ENCODE results near the gene NFATC4. TPM values are rescaled to one million over a fixed set of nuclear protein-coding genes. Genes with fewer than 3 reads are reported as not detected.

Gene NFATC4
- total RNA-seq, 2 donors from 2014 or later: 12.5 to 13.4 TPM

DNA sequence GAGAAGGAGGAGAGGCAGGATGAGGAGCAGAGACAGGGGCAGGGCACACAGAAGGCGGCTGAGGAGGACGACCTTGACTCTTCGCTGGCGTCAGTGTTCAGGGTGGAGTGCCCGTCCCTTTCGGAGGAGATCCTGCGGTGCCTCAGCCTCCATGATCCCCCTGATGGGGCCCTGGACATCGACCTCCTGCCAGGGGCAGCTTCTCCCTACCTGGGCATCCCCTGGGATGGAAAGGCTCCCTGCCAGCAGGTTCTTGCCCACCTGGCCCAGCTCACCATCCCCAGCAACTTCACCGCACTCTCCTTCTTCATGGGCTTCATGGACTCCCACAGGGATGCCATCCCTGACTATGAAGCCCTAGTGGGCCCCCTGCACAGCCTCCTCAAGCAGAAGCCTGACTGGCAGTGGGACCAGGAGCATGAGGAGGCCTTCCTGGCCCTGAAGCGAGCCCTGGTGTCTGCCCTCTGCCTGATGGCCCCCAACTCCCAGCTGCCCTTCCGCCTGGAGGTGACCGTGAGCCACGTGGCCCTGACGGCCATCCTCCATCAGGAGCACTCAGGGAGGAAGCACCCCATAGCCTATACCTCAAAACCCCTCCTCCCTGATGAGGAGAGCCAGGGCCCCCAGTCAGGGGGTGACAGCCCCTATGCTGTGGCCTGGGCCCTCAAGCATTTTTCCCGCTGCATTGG lies 46.9 kb downstream of the NFATC4 start:
- no peak overlapping the region for H3K4me3 ChIP-seq
- H3K4me1 ChIP-seq: peaks cover 0 to 6% of the 10 kb centered on the region in 2 donors
- peaks cover 6% of the 10 kb centered on the region for H3K36me3 ChIP-seq
- no peak overlapping the region for H3K27ac ChIP-seq
- H3K27me3 ChIP-seq: no peaks in the 10 kb centered on the region
- H3K9me3 ChIP-seq: no peaks in the 10 kb centered on the region
- TF ChIP-seq, protein P1, sequence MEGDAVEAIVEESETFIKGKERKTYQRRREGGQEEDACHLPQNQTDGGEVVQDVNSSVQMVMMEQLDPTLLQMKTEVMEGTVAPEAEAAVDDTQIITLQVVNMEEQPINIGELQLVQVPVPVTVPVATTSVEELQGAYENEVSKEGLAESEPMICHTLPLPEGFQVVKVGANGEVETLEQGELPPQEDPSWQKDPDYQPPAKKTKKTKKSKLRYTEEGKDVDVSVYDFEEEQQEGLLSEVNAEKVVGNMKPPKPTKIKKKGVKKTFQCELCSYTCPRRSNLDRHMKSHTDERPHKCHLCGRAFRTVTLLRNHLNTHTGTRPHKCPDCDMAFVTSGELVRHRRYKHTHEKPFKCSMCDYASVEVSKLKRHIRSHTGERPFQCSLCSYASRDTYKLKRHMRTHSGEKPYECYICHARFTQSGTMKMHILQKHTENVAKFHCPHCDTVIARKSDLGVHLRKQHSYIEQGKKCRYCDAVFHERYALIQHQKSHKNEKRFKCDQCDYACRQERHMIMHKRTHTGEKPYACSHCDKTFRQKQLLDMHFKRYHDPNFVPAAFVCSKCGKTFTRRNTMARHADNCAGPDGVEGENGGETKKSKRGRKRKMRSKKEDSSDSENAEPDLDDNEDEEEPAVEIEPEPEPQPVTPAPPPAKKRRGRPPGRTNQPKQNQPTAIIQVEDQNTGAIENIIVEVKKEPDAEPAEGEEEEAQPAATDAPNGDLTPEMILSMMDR (IDR thresholded peaks at IDR 0.05): no peak
- no peak for DNase-seq (ENCODE audit: low spot score)

DNA sequence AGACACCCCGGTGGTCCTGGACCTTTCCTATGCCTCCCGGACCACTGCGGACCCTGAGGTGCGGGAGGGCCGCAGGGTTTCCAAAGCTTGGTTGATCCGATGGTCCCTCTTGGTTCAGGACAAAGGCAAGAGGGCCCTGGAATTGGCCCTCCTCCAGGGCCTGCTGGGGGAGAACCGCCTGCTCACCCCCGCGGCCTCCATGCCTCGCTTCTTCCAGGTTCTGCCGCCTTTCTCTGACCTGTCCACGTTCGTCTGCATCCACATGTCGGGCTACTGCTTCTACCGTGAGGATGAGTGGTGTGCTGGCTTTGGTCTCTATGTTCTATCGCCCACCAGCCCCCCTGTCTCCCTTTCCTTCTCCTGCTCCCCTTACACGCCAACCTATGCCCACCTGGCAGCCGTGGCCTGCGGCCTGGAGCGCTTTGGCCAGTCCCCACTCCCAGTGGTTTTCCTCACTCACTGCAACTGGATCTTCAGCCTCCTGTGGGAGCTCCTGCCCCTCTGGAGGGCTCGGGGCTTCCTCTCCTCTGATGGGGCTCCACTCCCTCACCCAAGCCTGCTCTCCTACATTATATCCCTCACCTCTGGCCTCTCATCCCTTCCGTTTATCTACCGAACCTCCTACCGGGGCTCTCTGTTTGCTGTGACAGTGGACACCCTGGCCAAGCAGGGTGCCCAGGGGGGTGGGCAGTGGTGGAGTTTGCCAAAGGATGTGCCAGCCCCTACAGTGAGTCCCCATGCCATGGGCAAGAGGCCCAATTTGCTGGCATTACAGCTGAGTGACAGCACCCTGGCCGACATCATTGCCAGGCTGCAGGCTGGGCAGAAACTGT lies 47.7 kb downstream of the NFATC4 start:
- Histone ChIP-seq H3K36me3 (peaks cover 6% of the 10 kb centered on the region), H3K27me3 (no peaks in the 10 kb centered on the region), H3K4me1 (peaks cover 0 to 6% of the 10 kb centered on the region in 2 donors), H3K9me3 (no peaks in the 10 kb centered on the region), H3K27ac (no peak overlapping the region), H3K4me3 (no peak overlapping the region)
- no peak for DNase-seq (ENCODE audit: low spot score)
- TF ChIP-seq, protein P1 (IDR thresholded peaks at IDR 0.05): no peak

DNA sequence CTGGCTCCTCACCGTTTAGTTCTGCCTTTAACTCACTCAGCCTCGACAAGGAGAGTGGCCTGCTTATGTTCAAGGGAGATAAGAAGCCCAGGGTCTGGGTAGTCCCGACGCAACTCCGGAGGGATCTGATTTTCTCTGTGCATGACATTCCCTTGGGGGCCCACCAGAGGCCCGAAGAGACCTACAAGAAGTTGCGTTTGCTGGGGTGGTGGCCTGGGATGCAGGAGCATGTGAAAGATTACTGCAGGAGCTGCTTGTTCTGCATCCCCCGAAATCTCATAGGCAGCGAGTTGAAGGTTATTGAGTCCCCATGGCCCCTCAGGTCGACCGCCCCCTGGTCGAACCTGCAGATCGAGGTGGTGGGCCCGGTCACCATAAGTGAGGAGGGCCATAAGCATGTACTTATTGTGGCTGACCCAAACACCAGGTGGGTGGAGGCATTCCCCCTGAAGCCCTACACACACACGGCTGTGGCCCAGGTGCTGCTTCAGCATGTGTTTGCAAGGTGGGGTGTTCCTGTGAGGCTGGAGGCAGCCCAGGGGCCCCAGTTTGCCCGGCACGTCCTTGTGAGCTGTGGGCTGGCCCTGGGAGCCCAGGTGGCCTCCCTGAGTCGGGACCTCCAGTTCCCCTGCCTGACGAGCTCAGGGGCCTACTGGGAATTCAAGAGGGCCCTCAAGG lies 48.4 kb downstream of the NFATC4 start:
- H3K9me3 ChIP-seq: no peaks in the 10 kb centered on the region
- no peak for DNase-seq (ENCODE audit: low spot score)
- H3K4me3 ChIP-seq: no peak overlapping the region
- TF ChIP-seq, protein P1 (IDR thresholded peaks at IDR 0.05): no peak
- H3K36me3 ChIP-seq: peaks cover 6% of the 10 kb centered on the region
- H3K27ac ChIP-seq: no peak overlapping the region
- H3K27me3 ChIP-seq: no peaks in the 10 kb centered on the region
- peaks cover 0 to 6% of the 10 kb centered on the region in 2 donors for H3K4me1 ChIP-seq

DNA sequence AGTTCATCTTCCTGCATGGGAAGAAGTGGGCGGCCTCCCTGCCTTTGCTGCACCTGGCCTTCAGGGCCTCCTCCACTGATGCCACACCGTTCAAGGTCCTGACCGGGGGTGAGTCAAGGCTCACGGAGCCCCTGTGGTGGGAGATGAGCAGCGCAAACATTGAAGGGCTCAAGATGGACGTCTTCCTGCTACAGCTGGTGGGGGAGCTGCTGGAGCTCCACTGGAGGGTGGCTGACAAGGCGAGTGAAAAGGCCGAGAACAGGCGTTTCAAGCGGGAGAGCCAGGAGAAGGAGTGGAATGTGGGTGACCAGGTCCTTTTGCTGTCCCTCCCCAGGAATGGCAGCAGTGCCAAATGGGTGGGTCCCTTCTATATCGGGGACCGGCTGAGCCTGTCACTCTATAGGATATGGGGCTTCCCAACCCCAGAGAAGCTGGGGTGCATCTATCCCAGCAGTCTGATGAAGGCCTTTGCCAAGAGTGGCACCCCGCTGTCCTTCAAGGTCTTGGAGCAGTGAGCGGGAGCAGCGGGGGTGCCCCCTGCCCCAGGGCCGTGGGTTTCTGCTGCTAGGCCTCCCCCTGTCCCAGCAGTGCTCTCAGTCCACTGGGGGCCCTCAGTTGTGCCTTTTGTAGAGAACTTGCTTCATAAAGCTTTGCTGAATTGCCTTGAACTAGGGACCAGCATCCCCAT lies 49.1 kb downstream of the NFATC4 start:
- Histone ChIP-seq H3K27me3 (no peaks in the 10 kb centered on the region), H3K9me3 (no peaks in the 10 kb centered on the region), H3K4me3 (no peak overlapping the region), H3K36me3 (peaks cover 6% of the 10 kb centered on the region), H3K4me1 (peaks cover 0 to 6% of the 10 kb centered on the region in 2 donors), H3K27ac (no peak overlapping the region)
- TF ChIP-seq, protein P1 (IDR thresholded peaks at IDR 0.05): no peak
- DNase-seq (ENCODE audit: low spot score): no peak

DNA sequence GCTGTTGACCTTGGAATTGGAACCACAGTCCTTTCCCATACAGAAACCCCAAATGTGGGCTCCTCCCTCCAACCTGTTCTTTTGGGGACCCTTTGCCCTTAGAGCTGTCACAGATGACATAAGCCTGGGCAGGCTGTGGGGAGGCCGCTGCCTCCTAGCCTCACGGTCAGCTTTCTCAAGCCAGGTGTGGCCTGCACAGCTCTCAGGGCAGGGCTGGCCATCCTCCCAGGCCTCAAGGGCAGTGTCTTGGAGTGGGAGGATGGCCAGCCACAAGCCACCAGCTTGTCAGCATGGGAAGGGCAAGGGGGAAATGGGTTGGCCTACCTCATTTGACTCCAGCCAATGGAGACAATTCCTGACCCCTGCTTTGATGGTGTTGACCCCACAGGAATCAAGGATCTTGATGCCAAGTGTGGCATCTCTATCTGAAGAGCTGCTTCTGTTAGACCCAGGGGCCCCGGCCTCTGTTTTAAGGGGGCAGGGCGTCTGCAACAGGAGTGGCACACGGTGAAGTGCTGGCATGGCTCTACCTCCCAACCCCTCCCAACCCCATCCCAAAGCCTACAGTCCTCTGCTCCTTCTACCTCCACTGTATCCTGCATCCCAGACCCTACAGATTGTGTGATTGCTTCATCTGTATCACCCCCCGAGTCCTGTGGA lies 50.0 kb downstream of the NFATC4 start:
- Histone ChIP-seq H3K27me3 (no peaks in the 10 kb centered on the region), H3K9me3 (no peaks in the 10 kb centered on the region), H3K4me3 (no peak overlapping the region), H3K36me3 (peaks cover 5% of the 10 kb centered on the region), H3K27ac (no peak overlapping the region), H3K4me1 (peaks cover 0 to 6% of the 10 kb centered on the region in 2 donors)
- TF ChIP-seq, protein P1 (IDR thresholded peaks at IDR 0.05): no peak
- no peak for DNase-seq (ENCODE audit: low spot score)

Data from right atrium auricular region (tissue), 2 donors.